WTC11 (cell line): ENCODE measurements around the gene TBCCD1. TPM values are rescaled to one million over a fixed set of nuclear protein-coding genes. Genes with fewer than 3 reads are reported as not detected.
"Not testable (repeated sequence)": the region's sequence is repeated elsewhere in the genome, so short reads cannot be mapped to it uniquely, and the experiment has no call there.

Source experiments
- ATAC-seq: fragments of 200-7000 bp; cut with Tn5 transposase; 2 replicates; pipeline ENCODE4 v1.10.0; 2021; ENCODE audit warnings: mild to moderate bottlenecking, moderate library complexity
- CTCF ChIA-PET: fragments of 300-600 bp; sonication (Branson Sonifier 250); formaldehyde crosslinking; loops from one replicate; lab custom pipeline; 2021; ENCODE audit warnings: antibody characterized with exemption; lab: Charles Lee
- POLR2A ChIA-PET: fragments of 350-600 bp; sonication (Branson Sonifier 250); formaldehyde crosslinking; loops from one replicate; lab custom pipeline; 2021; ENCODE audit warnings: antibody characterized with exemption; lab: Charles Lee
- DNase-seq: peaks from one replicate; pipeline ENCODE4 v3.0.0; 2021; ENCODE audit warnings: low spot score
- H3K27ac Mint-ChIP-seq: 2 replicates; pipeline ENCODE4 v1.8.0; 2021; ENCODE audit warnings: mixed read lengths
- H3K27me3 Mint-ChIP-seq: 2 replicates; pipeline ENCODE4 v1.8.0; 2021; ENCODE audit warnings: low read depth, mild to moderate bottlenecking, moderate library complexity, mixed read lengths
- H3K36me3 Mint-ChIP-seq: 2 replicates; pipeline ENCODE4 v1.8.0; 2021; ENCODE audit warnings: mixed read lengths
- H3K4me1 Mint-ChIP-seq: 2 replicates; pipeline ENCODE4 v1.8.0; 2022; ENCODE audit warnings: mixed read lengths
- H3K4me3 Mint-ChIP-seq: 2 replicates; pipeline ENCODE4 v1.8.0; 2021; ENCODE audit warnings: mild to moderate bottlenecking, moderate library complexity, mixed read lengths
- H3K9me3 Mint-ChIP-seq: 2 replicates; pipeline ENCODE4 v1.8.0; 2021; ENCODE audit warnings: mixed read lengths
- CTCF ChIP-seq: fragments of 200-600 bp; IDR thresholded peaks from 2 replicates; pipeline ENCODE4 v1.8.0; 2022; ENCODE audit warnings: antibody characterized with exemption
- EMX1 ChIP-seq: fragments of 250-450 bp; sonication (Bioruptor Pico); IDR thresholded peaks from 2 replicates; pipeline ENCODE4 v1.8.0; 2021; ENCODE audit warnings: mild to moderate bottlenecking
- ESRRA ChIP-seq: sonication (generic); formaldehyde crosslinking; IDR thresholded peaks from 2 replicates; pipeline ENCODE4 v1.8.1; 2022; ENCODE audit warnings: mild to moderate bottlenecking, missing genetic modification reagents, borderline replicate concordance
- FOXP1 ChIP-seq: sonication (generic); formaldehyde crosslinking; IDR thresholded peaks from 2 replicates; pipeline ENCODE4 v1.8.0; 2022; ENCODE audit warnings: missing genetic modification reagents, mild to moderate bottlenecking, moderate library complexity, borderline replicate concordance
- GTF2I ChIP-seq: fragments of 250-450 bp; sonication (Bioruptor Pico); conservative IDR thresholded peaks from 2 replicates; pipeline ENCODE4 v1.4.0; 2021; ENCODE audit warnings: mild to moderate bottlenecking
- IRF1 ChIP-seq: sonication (generic); formaldehyde crosslinking; IDR thresholded peaks from 2 replicates; pipeline ENCODE4 v1.8.0; 2023; ENCODE audit warnings: missing genetic modification reagents
- MLX ChIP-seq: sonication (generic); formaldehyde crosslinking; IDR thresholded peaks from 2 replicates; pipeline ENCODE4 v1.8.1; 2023; ENCODE audit warnings: mild to moderate bottlenecking, missing genetic modification reagents, moderate library complexity
- OVOL2 ChIP-seq: fragments of 250-450 bp; sonication (Bioruptor Pico); IDR thresholded peaks from 2 replicates; pipeline ENCODE4 v1.9.0; 2021; ENCODE audit warnings: mild to moderate bottlenecking, borderline replicate concordance
- PRDM15 ChIP-seq: sonication (generic); formaldehyde crosslinking; IDR thresholded peaks from 2 replicates; pipeline ENCODE4 v1.8.0; 2022; ENCODE audit warnings: missing genetic modification reagents
- SMAD3 ChIP-seq: sonication (generic); formaldehyde crosslinking; IDR thresholded peaks from 2 replicates; pipeline ENCODE4 v1.8.0; 2022; ENCODE audit warnings: missing genetic modification reagents, mild to moderate bottlenecking, borderline replicate concordance
- SOX15 ChIP-seq: fragments of 250-450 bp; sonication (Bioruptor Pico); IDR thresholded peaks from 2 replicates; pipeline ENCODE4 v1.9.0; 2021; ENCODE audit warnings: mild to moderate bottlenecking
- USF2 ChIP-seq: sonication (generic); formaldehyde crosslinking; IDR thresholded peaks from 2 replicates; pipeline ENCODE4 v1.8.1; 2023; ENCODE audit warnings: mild to moderate bottlenecking, missing genetic modification reagents, moderate library complexity
- ZBTB21 ChIP-seq: sonication (generic); formaldehyde crosslinking; IDR thresholded peaks from 2 replicates; pipeline ENCODE4 v1.8.1; 2023; ENCODE audit warnings: mild to moderate bottlenecking, missing genetic modification reagents, borderline replicate concordance
- ZNF121 ChIP-seq: sonication (generic); formaldehyde crosslinking; IDR thresholded peaks from 2 replicates; pipeline ENCODE4 v1.8.0; 2023; ENCODE audit warnings: missing genetic modification reagents
- ZNF423 ChIP-seq: fragments of 250-450 bp; sonication (Bioruptor Pico); IDR thresholded peaks from 2 replicates; pipeline ENCODE4 v2.1.2; 2022; ENCODE audit warnings: mild to moderate bottlenecking, moderate library complexity
- ZNF425 ChIP-seq: fragments of 250-450 bp; sonication (Bioruptor Pico); conservative IDR thresholded peaks from 2 replicates; pipeline ENCODE4 v1.9.0; 2021; ENCODE audit warnings: mild to moderate bottlenecking
- total RNA-seq: library from RNA; stranded (reverse); gene quantifications from 3 replicates; pipeline ENCODE4 v1.2.3, GENCODE V29; 2021

The TBCCD1 gene
- total RNA-seq, 1 experiment from 2014 or later, result 10.6 TPM

- TF ChIP-seq ZNF121 (no peak), ZBTB21 (CRISPR knock-in tag) (no peak), SOX15 (CRISPR knock-in tag) (no peak)
Measured at GRCh38 chr3:186588632-186589031, 21.5 kb upstream of the TBCCD1 start (continued).

- Mint-ChIP-seq H3K4me1 (no peaks in the 10 kb centered on the region), H3K4me3 (no peak overlapping the region), H3K27me3 (no peaks in the 10 kb centered on the region), H3K9me3 (no peaks in the 10 kb centered on the region), H3K27ac (no peak overlapping the region), H3K36me3 (peaks cover 31% of the 10 kb centered on the region)
- POLR2A ChIA-PET, result interaction anchor here (0.7 to 1.8 kb wide), 2 partner anchors 203 to 1161 kb away, joined by 4 to 5 read pairs; no protein-coding TSS in a partner anchor
- no peak for TF ChIP-seq USF2 (CRISPR knock-in tag)
- no peak for TF ChIP-seq MLX (CRISPR knock-in tag)
- no peak for TF ChIP-seq PRDM15 (CRISPR knock-in tag)
- TF ChIP-seq ESRRA (CRISPR knock-in tag), result no peak
- TF ChIP-seq GTF2I, result no peak
- TF ChIP-seq FOXP1 (CRISPR knock-in tag), result no peak
- TF ChIP-seq EMX1, result no peak
- TF ChIP-seq ZNF121, result no peak
- TF ChIP-seq CTCF, result no peak
- TF ChIP-seq SOX15 (CRISPR knock-in tag), result no peak
- DNase-seq (no peak), ATAC-seq (no peak)
- CTCF ChIA-PET, result interaction anchor here (1.3 to 1.6 kb wide), 2 partner anchors 28 to 30 kb away, joined by 7 to 9 read pairs; no protein-coding TSS in a partner anchor
Measured at GRCh38 chr3:186587183-186587582, 20.0 kb upstream of the TBCCD1 start.

GRCh38 chr3:186586245-186586644 lies 19.1 kb upstream of the TBCCD1 start:
- peaks cover 41% of the 10 kb centered on the region for H3K36me3 Mint-ChIP-seq
- not testable (repeated sequence) for H3K27ac Mint-ChIP-seq, DNase-seq, H3K4me1 Mint-ChIP-seq, H3K9me3 Mint-ChIP-seq, H3K27me3 Mint-ChIP-seq, H3K4me3 Mint-ChIP-seq, ATAC-seq
- CTCF ChIA-PET, result interaction anchor here (1.3 kb wide), 1 partner anchor 31 kb away, joined by 7 read pairs; no protein-coding TSS in a partner anchor
- POLR2A ChIA-PET, result interaction anchor here (1.8 kb wide), 1 partner anchor 204 kb away, joined by 4 read pairs; no protein-coding TSS in a partner anchor

- DNase-seq (no peak), ATAC-seq (no peak)
- CTCF ChIA-PET, result interaction anchor here (1.2 to 1.6 kb wide), 3 partner anchors 13 to 33 kb away, joined by 5 to 6 read pairs (median 6); no protein-coding TSS in a partner anchor
- POLR2A ChIA-PET, result no interaction called here
- Mint-ChIP-seq H3K27ac (no peak overlapping the region), H3K9me3 (no peaks in the 10 kb centered on the region), H3K36me3 (peaks cover 57% of the 10 kb centered on the region), H3K4me3 (no peak overlapping the region), H3K27me3 (no peaks in the 10 kb centered on the region), H3K4me1 (no peaks in the 10 kb centered on the region)
- TF ChIP-seq OVOL2 (CRISPR knock-in tag), result no peak
- TF ChIP-seq ZNF425 (CRISPR knock-in tag), result no peak
- TF ChIP-seq ZNF423, result no peak
- TF ChIP-seq IRF1, result no peak
- no peak for TF ChIP-seq SOX15 (CRISPR knock-in tag)
- TF ChIP-seq SMAD3 (CRISPR knock-in tag), result no peak
Measured at GRCh38 chr3:186583831-186584230, 16.7 kb upstream of the TBCCD1 start.
